GM12872 (cell line): ENCODE measurements around the gene ABTB2.

Experiments
- TF ChIP-seq, protein P1 (sequence below): IDR thresholded peaks from 3 replicates; pipeline ENCODE4 v1.5.1; 2011; ENCODE audit warnings: low read depth, mild to moderate bottlenecking, low read length, moderate library complexity; ENCODE audit not compliant: insufficient read depth

Gene ABTB2

DNA sequence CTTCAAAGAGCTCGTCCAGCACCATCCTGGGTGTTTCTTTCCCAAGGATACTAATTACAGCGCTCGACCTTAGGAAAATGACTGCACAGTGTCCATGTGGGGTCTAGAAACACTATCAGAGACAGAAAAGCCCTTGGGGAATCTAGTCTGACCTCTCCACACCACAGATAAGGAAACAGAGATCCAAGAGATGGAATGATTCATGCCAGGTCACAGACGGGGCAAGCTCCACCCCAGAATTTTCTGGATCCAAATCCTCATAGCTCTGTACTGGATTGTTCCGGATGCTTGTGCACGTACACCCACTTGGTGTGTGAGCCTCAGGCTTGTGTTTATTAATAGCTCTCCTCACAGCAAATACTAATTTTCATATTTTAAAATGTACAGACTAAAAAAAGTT lies 11.3 kb downstream of the ABTB2 start:
- TF ChIP-seq, protein P1, sequence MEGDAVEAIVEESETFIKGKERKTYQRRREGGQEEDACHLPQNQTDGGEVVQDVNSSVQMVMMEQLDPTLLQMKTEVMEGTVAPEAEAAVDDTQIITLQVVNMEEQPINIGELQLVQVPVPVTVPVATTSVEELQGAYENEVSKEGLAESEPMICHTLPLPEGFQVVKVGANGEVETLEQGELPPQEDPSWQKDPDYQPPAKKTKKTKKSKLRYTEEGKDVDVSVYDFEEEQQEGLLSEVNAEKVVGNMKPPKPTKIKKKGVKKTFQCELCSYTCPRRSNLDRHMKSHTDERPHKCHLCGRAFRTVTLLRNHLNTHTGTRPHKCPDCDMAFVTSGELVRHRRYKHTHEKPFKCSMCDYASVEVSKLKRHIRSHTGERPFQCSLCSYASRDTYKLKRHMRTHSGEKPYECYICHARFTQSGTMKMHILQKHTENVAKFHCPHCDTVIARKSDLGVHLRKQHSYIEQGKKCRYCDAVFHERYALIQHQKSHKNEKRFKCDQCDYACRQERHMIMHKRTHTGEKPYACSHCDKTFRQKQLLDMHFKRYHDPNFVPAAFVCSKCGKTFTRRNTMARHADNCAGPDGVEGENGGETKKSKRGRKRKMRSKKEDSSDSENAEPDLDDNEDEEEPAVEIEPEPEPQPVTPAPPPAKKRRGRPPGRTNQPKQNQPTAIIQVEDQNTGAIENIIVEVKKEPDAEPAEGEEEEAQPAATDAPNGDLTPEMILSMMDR, result no peak

DNA sequence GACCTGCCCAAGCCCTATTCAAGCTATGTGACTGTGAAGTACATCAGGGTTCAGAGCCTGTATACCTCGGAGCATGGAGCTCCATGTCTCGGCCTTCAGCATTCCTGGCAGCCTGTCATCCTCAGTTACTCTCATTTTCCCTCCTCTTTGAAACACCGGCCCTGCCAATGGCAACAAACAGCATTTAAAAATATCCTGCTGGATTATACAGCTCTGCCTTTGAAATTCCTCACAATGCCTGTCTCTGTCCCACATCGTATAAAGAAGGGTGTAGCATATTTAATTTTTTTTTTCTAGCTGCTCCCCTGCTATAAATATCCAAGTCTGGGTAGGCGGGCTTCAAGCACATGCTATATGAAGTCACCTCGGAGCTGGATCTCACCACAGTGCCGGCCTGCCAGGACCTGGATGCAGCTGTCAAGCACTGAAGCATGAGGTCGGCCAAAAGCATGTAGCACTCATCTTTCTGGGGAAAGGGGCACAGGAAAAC lies 11.8 kb downstream of the ABTB2 start:
- TF ChIP-seq, protein P1, result no peak

DNA sequence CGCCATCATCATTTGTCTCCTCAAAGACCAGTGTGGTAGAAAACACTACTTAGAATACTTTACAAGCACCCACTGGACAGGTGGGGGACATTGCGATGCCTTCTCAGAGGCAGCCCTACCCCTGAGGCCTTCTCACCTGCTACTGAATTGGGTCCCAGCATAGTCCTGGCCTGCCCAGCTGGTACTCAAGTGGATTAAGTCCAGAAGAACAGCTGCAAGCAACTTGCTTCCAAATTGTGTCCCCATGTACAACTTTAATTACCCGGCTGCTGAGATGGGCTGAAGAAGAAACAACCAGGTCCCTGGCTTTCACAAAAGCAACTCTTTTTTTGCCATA lies 12.3 kb downstream of the ABTB2 start:
- TF ChIP-seq, protein P1, result no peak

DNA sequence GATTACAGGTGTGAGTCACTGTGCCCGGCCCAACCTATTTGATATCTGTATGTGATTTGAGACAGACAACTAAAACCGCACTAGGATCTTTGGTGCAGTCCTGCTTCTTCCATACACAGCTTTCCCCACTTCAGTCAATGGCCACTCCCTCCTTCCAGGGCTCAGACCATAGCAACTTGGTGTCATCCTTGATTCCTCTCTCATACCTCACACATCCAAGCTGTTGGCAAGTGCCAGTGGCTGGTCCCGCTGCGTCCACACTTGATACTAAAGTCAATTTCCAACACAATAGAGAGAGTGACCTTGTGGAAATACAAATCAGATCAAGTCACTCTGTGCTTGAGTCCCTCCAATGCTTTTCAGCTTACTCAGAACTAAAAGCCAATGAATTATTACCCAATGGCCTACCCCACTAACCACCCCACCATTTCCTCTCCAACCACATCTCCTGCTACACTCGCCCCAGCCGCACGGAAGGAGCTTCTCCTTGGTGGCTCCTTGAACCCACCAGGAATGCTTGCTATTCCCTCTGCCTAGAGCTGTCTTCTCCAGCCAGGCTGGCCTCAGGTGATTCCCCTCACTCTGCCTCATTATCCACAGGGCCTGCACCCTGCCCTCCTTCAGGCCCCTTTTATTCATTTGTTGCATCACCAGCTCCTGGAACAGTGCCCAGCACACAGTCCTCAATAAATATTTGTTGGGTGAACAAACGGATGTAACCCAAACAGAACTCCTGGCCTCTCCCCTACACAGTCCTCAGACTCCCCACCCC lies 12.9 kb downstream of the ABTB2 start:
- TF ChIP-seq, protein P1, result no peak

DNA sequence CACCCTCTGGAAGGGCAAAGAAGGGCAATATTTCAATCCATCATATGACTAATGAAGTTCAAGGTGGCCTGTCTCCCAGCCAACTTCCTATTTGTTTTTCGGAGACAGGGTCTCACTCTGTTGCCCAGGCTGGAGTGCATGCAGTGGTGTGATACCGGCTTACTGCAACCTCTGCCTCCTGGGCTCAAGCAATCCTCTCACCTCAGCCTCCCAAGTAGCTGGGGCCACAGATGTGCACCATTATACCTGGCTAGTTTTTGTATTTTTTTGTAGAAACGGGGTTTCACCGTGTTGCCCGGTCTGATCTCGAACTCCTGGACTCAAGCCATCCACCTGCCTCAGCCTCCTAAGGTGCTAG lies 13.4 kb downstream of the ABTB2 start:
- TF ChIP-seq, protein P1, result no peak

DNA sequence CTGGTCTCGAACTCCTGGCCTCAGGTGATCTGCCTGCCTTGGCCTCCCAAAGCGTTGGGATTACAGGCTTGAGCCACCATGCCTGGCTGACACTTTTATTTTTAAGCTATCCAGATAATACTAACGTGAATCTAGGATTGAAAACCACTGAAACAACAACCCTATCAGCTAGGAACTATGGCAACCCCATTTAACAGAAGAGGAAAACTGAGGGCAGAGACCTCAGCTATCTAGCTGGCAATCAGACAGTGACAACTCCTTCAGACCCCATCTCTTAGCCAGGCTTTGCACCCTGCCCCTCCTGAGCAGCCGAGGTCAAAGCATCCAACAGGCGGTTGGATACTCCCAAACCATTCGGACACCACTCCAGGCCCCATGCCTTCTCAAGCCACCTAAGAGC lies 14.1 kb downstream of the ABTB2 start:
- TF ChIP-seq, protein P1, result no peak

DNA sequence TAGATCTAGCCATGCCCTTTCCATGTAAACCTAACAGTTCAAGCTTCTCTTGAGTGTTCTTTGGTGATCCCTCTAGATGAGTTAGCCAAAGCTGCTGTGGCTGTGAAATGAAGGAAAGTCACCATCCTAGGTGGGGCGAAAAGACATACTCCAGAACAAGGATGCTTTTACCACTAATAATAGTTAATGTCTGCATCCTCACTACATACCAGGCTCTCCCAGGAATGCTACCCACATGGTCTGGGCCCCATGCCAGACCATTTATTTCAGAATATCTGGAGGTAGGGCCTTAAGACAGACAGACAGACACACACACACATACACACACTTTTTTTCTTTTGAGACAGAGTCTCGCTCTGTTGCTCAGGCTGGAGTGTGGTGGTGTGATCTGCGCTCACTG lies 14.7 kb downstream of the ABTB2 start:
- TF ChIP-seq, protein P1, result no peak
